HCT116 (cell line): Measurements from ENCODE around the gene ARVCF. TPM values are rescaled to one million over a fixed set of nuclear protein-coding genes. Genes with fewer than 3 reads are reported as not detected.

Source experiments
- CBX3 ChIP-seq: IDR thresholded peaks from 2 replicates; pipeline ENCODE4 v1.6.1; 2012; ENCODE audit warnings: low read depth
- ELF1 ChIP-seq: IDR thresholded peaks from 2 replicates; pipeline ENCODE4 v1.6.1; 2012; ENCODE audit warnings: low read depth, borderline replicate concordance
- EZH2phosphoT487 ChIP-seq: fragments of 200-600 bp; IDR thresholded peaks from 2 replicates; pipeline ENCODE4 v1.6.1; 2018; ENCODE audit warnings: antibody characterized with exemption, borderline replicate concordance
- FOSL1 ChIP-seq: IDR thresholded peaks from 2 replicates; pipeline ENCODE4 v1.6.1; 2012; ENCODE audit warnings: low read depth
- POLR2A ChIP-seq: IDR thresholded peaks from 2 replicates; pipeline ENCODE4 v1.7.0; 2011; ENCODE audit warnings: borderline replicate concordance; ENCODE audit not compliant: insufficient read depth, insufficient read length; ENCODE audit errors: extremely low read depth
- SIN3A ChIP-seq: IDR thresholded peaks from 2 replicates; pipeline ENCODE4 v1.6.1; 2012; ENCODE audit warnings: low read depth
- TCF7L2 ChIP-seq: IDR thresholded peaks from 2 replicates; pipeline ENCODE4 v1.7.0; 2011; ENCODE audit warnings: borderline replicate concordance, inconsistent platforms; ENCODE audit not compliant: insufficient read depth, insufficient read length; ENCODE audit errors: extremely low read depth
- ZNF274 ChIP-seq: fragments of 200-500 bp; sonication (Bioruptor generic); IDR thresholded peaks from 2 replicates; pipeline ENCODE4 v1.6.1; 2014; ENCODE audit warnings: mild to moderate bottlenecking, low read depth, low read length, inconsistent platforms
- total RNA-seq: library from RNA; stranded (reverse); gene quantifications from one replicate; pipeline ENCODE4 v1.2.1, GENCODE V29; 2021; ENCODE audit not compliant: unreplicated experiment
- TF ChIP-seq, protein P1 (sequence below): IDR thresholded peaks from 2 replicates; pipeline ENCODE4 v1.6.1; 2012; ENCODE audit warnings: low read depth
- TF ChIP-seq, protein P2 (sequence below): IDR thresholded peaks from 2 replicates; pipeline ENCODE4 v1.6.1; 2012

ARVCF gene
- total RNA-seq, 1 experiment from 2014 or later, result 42.8 TPM

DNA sequence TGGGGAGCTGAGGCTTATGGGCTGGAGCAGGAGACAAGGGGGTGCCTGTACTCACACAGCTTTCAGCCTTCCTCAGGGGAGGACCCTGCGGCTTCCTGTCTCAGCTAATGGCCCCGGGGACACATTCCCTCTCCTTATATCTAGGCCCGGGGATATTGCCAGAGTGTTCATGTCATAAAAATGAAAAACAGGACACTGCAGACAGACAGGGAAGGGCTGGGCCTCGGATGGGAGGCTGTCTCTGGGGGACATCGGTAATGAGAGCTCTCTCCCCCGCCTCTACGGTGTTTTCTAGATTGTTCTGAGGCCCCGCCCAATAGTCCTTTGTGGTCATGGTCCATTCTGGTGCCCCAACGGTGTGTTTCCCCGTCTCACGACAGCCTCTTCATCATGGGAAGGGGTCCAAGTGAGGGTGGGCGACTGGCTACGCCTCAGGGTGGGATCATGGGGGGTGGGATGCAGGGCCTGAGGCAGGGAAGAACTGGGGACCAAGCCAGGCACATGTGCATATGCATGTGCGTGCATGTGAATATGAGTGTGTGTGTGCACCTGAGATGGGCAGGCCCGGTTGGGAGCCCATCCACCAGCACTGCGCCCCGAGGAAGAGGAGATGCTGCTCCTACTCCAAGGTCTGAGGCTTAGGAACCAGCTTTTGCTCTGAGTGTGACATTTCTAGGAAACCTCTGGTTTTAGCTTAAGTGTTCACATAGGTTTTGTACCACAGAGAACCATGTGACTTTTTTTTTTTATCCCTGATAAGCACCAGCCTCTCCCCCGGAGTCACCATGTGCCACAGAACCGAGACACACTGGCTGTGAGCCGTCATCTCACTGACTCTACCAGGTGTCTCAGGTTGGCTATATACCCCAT lies 5.3 kb downstream of the ARVCF start (continued):
- TF ChIP-seq TCF7L2 (no peak), POLR2A (no peak), CBX3 (no peak), ELF1 (no peak), SIN3A (no peak), EZH2phosphoT487 (no peak), ZNF274 (no peak), FOSL1 (no peak)
- TF ChIP-seq, protein P1, sequence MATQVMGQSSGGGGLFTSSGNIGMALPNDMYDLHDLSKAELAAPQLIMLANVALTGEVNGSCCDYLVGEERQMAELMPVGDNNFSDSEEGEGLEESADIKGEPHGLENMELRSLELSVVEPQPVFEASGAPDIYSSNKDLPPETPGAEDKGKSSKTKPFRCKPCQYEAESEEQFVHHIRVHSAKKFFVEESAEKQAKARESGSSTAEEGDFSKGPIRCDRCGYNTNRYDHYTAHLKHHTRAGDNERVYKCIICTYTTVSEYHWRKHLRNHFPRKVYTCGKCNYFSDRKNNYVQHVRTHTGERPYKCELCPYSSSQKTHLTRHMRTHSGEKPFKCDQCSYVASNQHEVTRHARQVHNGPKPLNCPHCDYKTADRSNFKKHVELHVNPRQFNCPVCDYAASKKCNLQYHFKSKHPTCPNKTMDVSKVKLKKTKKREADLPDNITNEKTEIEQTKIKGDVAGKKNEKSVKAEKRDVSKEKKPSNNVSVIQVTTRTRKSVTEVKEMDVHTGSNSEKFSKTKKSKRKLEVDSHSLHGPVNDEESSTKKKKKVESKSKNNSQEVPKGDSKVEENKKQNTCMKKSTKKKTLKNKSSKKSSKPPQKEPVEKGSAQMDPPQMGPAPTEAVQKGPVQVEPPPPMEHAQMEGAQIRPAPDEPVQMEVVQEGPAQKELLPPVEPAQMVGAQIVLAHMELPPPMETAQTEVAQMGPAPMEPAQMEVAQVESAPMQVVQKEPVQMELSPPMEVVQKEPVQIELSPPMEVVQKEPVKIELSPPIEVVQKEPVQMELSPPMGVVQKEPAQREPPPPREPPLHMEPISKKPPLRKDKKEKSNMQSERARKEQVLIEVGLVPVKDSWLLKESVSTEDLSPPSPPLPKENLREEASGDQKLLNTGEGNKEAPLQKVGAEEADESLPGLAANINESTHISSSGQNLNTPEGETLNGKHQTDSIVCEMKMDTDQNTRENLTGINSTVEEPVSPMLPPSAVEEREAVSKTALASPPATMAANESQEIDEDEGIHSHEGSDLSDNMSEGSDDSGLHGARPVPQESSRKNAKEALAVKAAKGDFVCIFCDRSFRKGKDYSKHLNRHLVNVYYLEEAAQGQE, result no peak
- TF ChIP-seq, protein P2, sequence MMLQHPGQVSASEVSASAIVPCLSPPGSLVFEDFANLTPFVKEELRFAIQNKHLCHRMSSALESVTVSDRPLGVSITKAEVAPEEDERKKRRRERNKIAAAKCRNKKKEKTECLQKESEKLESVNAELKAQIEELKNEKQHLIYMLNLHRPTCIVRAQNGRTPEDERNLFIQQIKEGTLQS, result no peak
